ENCODE measurements around the gene EIF3J. TPM values are rescaled to one million over a fixed set of nuclear protein-coding genes. Genes with fewer than 3 reads are reported as not detected.

EIF3J gene
- polyA plus RNA-seq, 1 of the 3 experiments (the other 2 are of a cell fraction) = 23.8 TPM

- H3K36me3 ChIP-seq (replicated peaks in 1 of 2; ENCODE audit: control insufficient read depth in 1 of 2, insufficient read depth in 2 of 2, low read length in 1 of 2) = peaks cover 7 to 30% of the 10 kb centered on the region in 2 experiments
- WGBS (ENCODE audit: low lambda C conversion rate) = 94% methylated on average over 7 of the region's 7 CpGs
- H3K9me3 ChIP-seq = no peaks in the 10 kb centered on the region
- no peaks in the 10 kb centered on the region for H3K9me2 ChIP-seq
- H4K20me1 ChIP-seq (ENCODE audit: insufficient read depth) = peaks cover 19% of the 10 kb centered on the region; the same call in 1 of the 2 replicates
- no peak overlapping the region for H2AFZ ChIP-seq (ENCODE audit: low read depth)
- no peak overlapping the region for H3K4me3 ChIP-seq (ENCODE audit: low read depth in 2 of 2, low read length in 1 of 2)
- no peak for DNase-seq
- ChIA-PET CTCF (interaction anchor here (3.1 kb wide), 1 partner anchor 9 kb away, joined by 15 read pairs; no protein-coding TSS in a partner anchor), POLR2A (interaction anchor here (0.6 kb wide), 1 partner anchor 9 kb away, joined by 5 read pairs; no protein-coding TSS in a partner anchor)
- H3F3A ChIP-seq (replicated peaks; ENCODE audit: insufficient read depth) = peaks cover 18% of the 10 kb centered on the region
- H3K79me2 ChIP-seq (ENCODE audit: insufficient read depth) = peaks cover 62% of the 10 kb centered on the region; the same call in 1 of the 2 replicates
- H3K27ac ChIP-seq (ENCODE audit: low read depth in 2 of 2, low read length in 1 of 2) = no peak overlapping the region
- H3K9ac ChIP-seq = no peak overlapping the region
- TF ChIP-seq GABPA (IDR thresholded peaks at IDR 0.05; ENCODE audit: low read depth) (no peak), POLR2AphosphoS5 (IDR thresholded peaks at IDR 0.05; ENCODE audit: low read depth, low read length) (no peak), NFIC (IDR thresholded peaks at IDR 0.05; ENCODE audit: borderline replicate concordance) (no peak), IRF3 (IDR thresholded peaks at IDR 0.05; ENCODE audit: low read depth, low read length) (no peak), RCOR1 (IDR thresholded peaks at IDR 0.05; ENCODE audit: low read length) (no peak), NRF1 (IDR thresholded peaks at IDR 0.05; ENCODE audit: low read depth, low read length) (no peak), RAD21 (IDR thresholded peaks at IDR 0.05; ENCODE audit: low read length) (no peak), MEF2A (IDR thresholded peaks at IDR 0.05; ENCODE audit: borderline replicate concordance, low read depth) (no peak), USF1 (IDR thresholded peaks at IDR 0.05; ENCODE audit: borderline replicate concordance, low read depth) (no peak), EP300 (IDR thresholded peaks at IDR 0.05; ENCODE audit: borderline replicate concordance in 1 of 2, low read depth in 1 of 2, low read length in 1 of 2) (no peak), YY1 (IDR thresholded peaks at IDR 0.05; ENCODE audit: low read depth) (no peak), RXRA (IDR thresholded peaks at IDR 0.05; ENCODE audit: borderline replicate concordance, low read depth) (no peak), MAX (IDR thresholded peaks at IDR 0.05; ENCODE audit: low read depth) (no peak), PBX3 (IDR thresholded peaks at IDR 0.05) (no peak), FOSL2 (IDR thresholded peaks at IDR 0.05; ENCODE audit: borderline replicate concordance, low read depth) (no peak)
- H3K4me2 ChIP-seq = no peak overlapping the region
- peaks cover 0 to 16% of the 10 kb centered on the region in 2 experiments; a peak in 2 of 4 replicates for H3K4me1 ChIP-seq (ENCODE audit: control insufficient read depth in 1 of 2, insufficient read depth in 2 of 2, low read depth in 1 of 2, low read length in 1 of 2)
- H3K27me3 ChIP-seq (ENCODE audit: insufficient read depth) = no peaks in the 10 kb centered on the region
Observed at GRCh38 chr15:44492040-44492439, 44.9 kb upstream of the EIF3J start.

GRCh38 chr15:44492672-44493071 lies 44.3 kb upstream of the EIF3J start:
- H3K27ac ChIP-seq (ENCODE audit: low read depth in 2 of 2, low read length in 1 of 2) = no peak overlapping the region
- peaks cover 19% of the 10 kb centered on the region; the same call in 1 of the 2 replicates for H4K20me1 ChIP-seq (ENCODE audit: insufficient read depth)
- no peak overlapping the region for H2AFZ ChIP-seq (ENCODE audit: low read depth)
- no peaks in the 10 kb centered on the region for H3K9me3 ChIP-seq
- H3K9me2 ChIP-seq = no peaks in the 10 kb centered on the region
- H3K9ac ChIP-seq = no peak overlapping the region
- no peak overlapping the region for H3K4me2 ChIP-seq
- H3K36me3 ChIP-seq (replicated peaks in 1 of 2; ENCODE audit: control insufficient read depth in 1 of 2, insufficient read depth in 2 of 2, low read length in 1 of 2) = peaks cover 7 to 26% of the 10 kb centered on the region in 2 experiments
- no peaks in the 10 kb centered on the region for H3K27me3 ChIP-seq (ENCODE audit: insufficient read depth)
- DNase-seq = no peak
- peaks cover 0 to 16% of the 10 kb centered on the region in 2 experiments; a peak in 2 of 4 replicates for H3K4me1 ChIP-seq (ENCODE audit: control insufficient read depth in 1 of 2, insufficient read depth in 2 of 2, low read depth in 1 of 2, low read length in 1 of 2)
- H3K79me2 ChIP-seq (ENCODE audit: insufficient read depth) = peaks cover 56% of the 10 kb centered on the region; the same call in 1 of the 2 replicates
- POLR2A ChIA-PET = no interaction called here
- peaks cover 18% of the 10 kb centered on the region for H3F3A ChIP-seq (replicated peaks; ENCODE audit: insufficient read depth)
- CTCF ChIA-PET = interaction anchor here (1.2 to 3.1 kb wide), 2 partner anchors 9 kb away, joined by 7 to 15 read pairs; no protein-coding TSS in a partner anchor
- WGBS (ENCODE audit: low lambda C conversion rate) = 93% methylated on average over 3 of the region's 3 CpGs
- no peak overlapping the region for H3K4me3 ChIP-seq (ENCODE audit: low read depth in 2 of 2, low read length in 1 of 2)
- TF ChIP-seq FOXJ3 (CRISPR knock-in tag; IDR thresholded peaks at IDR 0.05) = no peak
- no peak for TF ChIP-seq IRF3 (IDR thresholded peaks at IDR 0.05; ENCODE audit: low read depth, low read length)
- no peak for TF ChIP-seq PBX3 (IDR thresholded peaks at IDR 0.05)
- no peak for TF ChIP-seq CHD2 (IDR thresholded peaks at IDR 0.05; ENCODE audit: low read length, partially characterized antibody)
- no peak for TF ChIP-seq FOSL2 (IDR thresholded peaks at IDR 0.05; ENCODE audit: borderline replicate concordance, low read depth)
- TF ChIP-seq EP300 (IDR thresholded peaks at IDR 0.05; ENCODE audit: borderline replicate concordance in 1 of 2, low read depth in 1 of 2, low read length in 1 of 2) = no peak
- TF ChIP-seq ZBTB33 (IDR thresholded peaks at IDR 0.05; ENCODE audit: borderline replicate concordance, low read depth) = no peak

Data from SK-N-SH (cell line).